Right ventricle myocardium inferior (tissue), 1 donor: ENCODE results near the gene MOB3B. TPM values are rescaled to one million over a fixed set of nuclear protein-coding genes. Genes with fewer than 3 reads are reported as not detected.

Experiments used
- ATAC-seq: fragments of 200-7000 bp; cut with Tn5 transposase; one replicate; pipeline ENCODE4 v1.9.1; 2020; ENCODE audit warnings: mild to moderate bottlenecking, moderate library complexity
- DNase-seq: peaks from one replicate; pipeline ENCODE4 v3.0.0; 2021; ENCODE audit errors: missing footprints
- intact Hi-C: fragments of 100-400 bp; cut with DNase I; formaldehyde crosslinking; loops from one replicate; pipeline ENCODE4 v1.11.0; 2022
- total RNA-seq: library from RNA; stranded (reverse); fragmentation: NEBNext Ultra II Directional; extraction: Animal tissue kit (Norgen Biotek cat#: 25700); gene quantifications from one replicate; pipeline ENCODE4 v1.2.1, GENCODE V29; 2021
- donor health status: DM: no; HTN: yes; CAD: no; lungs with severe emphysema.

The MOB3B gene
- total RNA-seq, 1 donor from 2014 or later: 1.5 TPM

DNA sequence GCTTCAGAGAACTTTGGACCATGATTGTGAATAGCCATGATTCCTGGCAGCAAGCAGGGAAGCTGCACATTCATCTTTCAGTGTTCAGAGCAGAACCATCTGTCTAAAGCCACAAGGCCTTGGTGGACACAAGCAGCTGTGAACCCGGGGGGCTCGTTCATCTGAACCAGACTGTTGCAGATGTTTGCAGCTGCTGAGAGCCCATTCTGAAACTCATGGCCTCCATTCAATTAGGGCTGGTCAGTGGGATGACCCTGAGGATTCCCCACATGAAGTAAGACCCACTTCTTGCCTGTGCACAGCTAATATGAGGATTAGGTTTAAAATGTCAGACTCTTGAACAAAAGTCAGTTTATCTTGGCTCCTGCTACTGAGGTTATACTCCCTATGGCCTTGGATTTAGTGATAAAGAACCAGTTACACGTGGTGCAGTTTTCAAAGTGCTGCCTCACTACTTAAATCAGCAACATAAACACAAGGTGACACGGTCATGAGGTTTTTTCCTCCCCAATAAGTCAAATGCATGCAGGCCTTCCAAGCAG, 115.3 kb downstream of the MOB3B start:
- intact Hi-C loops: loop anchor here (5.0 to 10.0 kb wide), 2 partner anchors 49 to 113 kb away; partner anchors contain the start of gene MOB3B
- ATAC-seq (peak; percentile 86), DNase-seq (peak; percentile 61)

DNA sequence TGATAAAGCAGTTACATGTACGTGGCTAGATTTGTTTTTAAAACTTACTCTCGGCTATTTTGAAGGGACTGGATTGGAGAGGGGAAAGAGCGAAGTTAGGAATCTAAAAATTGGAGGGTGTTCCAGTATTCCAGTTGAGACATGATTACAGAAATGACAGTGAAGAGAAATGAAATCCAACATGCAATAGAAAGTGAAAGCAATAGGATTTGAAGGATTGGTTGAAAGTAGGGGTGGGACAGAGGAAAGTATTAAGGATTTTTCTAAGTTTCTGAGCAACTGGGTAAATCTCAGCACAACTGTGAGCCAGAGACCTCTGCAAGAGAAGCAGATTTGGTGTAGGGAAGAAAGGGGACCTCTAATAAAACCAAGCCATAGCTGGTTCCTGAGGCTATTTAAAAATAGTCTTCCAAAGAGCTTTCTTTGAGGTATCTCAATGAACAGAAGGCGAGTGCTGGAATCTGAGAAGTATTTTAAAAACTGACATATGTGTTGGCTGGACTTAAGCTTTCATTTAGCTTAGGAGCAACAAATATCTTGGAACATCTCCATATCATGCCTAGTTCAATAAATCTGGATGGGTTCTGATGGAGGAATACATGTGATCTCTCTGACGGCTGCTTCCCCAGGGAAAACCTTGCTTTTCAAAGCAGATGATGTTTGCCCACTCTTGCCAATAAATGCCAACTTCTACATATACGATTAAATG, 115.9 kb downstream of the MOB3B start:
- ATAC-seq (peak; percentile 46), DNase-seq (no peak)
- intact Hi-C loops: loop anchor here (5.0 to 10.0 kb wide), 2 partner anchors 49 to 114 kb away; partner anchors contain the start of gene MOB3B

DNA sequence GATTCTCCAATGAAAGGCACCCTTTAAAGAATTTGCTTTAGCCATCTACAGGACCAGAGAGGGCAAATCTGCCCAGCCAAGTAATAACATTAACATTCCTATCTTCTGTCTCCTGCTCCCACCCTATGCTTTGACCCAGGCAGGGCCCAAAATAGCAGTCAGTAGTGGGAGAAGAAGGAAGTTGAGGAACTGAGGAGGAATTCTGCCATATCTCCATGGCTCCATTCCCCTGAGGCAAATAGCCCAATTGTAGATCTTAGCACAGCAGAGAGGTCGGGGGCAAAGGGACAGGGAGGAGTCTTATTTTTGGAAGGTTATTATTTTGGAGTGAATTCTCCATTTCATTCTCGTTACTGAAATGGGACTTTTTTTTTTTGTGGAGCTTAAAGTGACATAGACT, 116.7 kb downstream of the MOB3B start:
- intact Hi-C loops: loop anchor here (5.0 to 10.0 kb wide), 2 partner anchors 48 to 114 kb away; partner anchors contain the start of gene MOB3B
- peak; percentile 48 for ATAC-seq
- DNase-seq: no peak

DNA sequence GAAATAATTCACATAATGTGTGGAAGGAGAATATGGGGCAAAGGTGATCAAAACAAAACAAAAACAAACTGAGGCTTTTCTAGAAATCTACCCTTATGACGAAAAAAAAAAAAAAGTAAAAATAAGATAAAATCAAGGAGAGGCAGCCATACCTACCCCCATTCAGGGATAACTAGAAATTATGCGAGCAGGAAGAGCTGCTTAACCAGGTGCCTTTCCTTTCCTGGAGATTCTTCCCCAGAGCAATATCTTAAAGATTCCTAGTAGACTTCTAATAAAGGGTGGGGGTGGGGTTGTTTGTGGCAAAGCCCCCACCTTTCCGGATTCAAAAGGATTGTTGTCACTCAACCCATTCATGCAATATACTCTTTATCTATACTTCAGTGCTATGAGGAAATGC, 117.5 kb downstream of the MOB3B start:
- intact Hi-C loops: loop anchor here (5.0 to 10.0 kb wide), 2 partner anchors 47 to 115 kb away; partner anchors contain the start of gene MOB3B
- no peak for ATAC-seq
- DNase-seq: no peak

DNA sequence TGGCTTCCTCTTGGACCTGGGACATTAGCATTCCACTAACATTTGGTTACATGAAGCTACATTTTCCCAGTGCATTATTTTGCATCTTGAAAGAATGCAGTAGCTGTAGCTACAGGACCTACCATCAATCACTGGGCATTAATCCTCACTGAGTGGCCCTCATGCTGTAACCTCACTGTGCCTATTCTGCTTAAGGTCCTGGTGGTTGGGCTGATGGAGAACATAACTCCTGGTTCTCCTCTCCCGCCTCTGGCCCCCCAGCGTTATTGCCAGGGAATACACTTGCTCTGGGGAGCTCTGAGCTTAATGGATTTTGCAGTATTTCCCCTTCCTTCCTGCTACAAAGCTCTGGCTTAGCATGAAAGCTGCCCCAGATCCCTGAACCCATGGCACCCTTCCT, 121.1 kb downstream of the MOB3B start:
- no peak for ATAC-seq
- intact Hi-C loops: no loop called here

DNA sequence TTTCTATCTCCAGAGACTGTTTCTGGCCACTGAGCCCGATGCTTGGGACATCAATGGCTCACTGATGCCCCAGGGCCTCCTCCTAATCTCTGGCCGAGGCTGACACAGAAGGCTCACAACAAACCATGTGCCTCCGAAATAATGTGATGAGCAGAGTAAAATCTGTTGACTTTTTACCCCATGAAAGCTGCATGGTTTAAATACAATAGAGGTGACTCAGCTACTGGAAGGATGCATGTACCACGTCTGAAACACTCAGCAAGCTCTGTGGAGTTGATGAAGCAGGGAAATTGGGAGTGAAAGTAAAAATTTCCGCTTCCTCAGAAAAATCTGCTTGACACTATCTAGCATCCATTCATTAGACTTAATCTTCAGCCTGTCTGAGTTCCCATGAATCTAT, 121.6 kb downstream of the MOB3B start:
- intact Hi-C loops: no loop called here
- ATAC-seq (no peak), DNase-seq (no peak)

More for the DNA sequence above, 121.1 kb downstream of the MOB3B start:
- DNase-seq: no peak

DNA sequence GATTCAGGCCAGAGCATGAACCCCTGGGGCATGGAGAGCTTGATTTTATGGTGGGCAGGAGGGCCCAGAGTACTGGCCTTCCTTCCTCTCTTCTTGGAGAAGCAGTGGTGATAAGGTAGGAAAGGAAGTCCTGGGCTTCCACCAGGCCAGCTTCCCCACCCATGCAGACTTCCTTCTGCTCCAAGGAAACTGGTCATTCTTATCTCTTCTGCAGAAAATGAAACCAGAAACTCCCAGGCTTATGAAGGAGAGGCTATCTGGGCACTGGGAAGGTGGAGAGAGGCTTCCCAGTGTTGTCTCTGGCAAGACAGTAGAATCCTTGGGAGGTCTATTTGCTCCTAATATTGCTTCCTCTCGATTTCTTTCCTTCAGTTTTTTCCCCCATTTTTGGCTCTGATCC, 122.1 kb downstream of the MOB3B start:
- ATAC-seq (no peak), DNase-seq (no peak)
- intact Hi-C loops: no loop called here

DNA sequence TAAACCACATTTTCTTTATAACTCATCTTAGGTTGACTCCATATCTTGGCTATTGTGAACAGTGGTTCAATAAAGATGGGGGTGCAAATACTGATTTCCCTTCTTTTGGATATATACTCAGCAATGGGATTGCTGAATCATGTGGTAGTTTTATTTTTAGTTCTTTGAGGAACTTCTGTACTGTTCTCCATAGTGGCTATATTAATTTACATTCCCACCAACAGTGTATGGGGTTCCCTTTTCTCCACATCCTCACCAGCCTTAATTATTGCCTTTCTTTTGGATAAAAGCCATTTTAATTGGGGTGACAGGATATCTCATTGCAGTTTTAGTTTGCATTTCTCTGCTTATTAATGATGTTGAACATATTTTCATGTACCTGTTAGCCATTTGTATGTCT, 125.0 kb downstream of the MOB3B start:
- ATAC-seq (no peak), DNase-seq (no peak)
- intact Hi-C loops: no loop called here

DNA sequence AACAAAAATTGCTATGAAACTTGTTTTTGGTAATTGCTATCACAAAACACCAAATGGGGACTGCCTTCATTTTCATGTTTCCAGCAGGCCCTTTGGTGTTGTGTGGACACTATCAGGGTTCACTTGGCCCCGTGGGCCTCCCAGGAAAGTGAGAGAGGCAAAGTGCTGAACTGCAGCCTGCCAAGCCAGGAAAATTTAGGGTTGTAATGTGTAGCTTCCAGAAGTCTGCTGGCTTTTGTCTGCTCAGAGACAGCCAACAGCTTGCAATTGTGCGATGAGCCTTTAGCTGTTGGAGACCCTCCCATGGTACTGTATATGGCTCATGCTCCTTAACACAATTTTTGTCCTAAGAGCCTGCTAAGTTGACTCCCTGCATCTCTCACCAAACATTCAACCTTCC, 127.0 kb downstream of the MOB3B start:
- intact Hi-C loops: no loop called here
- no peak for ATAC-seq
- no peak for DNase-seq

DNA sequence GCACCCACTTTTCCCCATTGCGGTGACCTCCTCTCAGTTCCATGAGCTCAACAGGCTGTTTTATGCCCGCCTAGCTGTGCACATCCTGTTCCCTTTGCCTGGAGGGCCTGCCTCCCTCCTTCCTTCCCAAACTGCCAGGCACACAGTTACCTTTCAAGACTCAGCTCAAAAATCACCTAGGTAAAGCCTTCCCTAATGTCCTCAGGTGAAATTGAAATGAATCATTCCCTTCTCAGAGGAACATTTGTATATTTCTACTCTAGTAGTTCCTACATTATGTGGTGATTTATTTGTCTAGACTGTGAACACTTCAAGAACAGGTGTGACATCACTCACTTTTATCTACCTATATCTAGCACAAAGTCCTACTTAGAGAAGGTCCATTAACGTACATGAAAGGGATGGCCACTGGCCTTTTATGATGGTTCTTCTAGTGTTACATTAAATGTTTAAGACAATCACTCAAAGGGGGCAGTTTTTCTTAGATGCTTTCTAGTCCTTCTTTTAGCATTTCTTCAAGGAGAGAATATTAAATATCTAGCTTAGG, 129.2 kb downstream of the MOB3B start:
- intact Hi-C loops: no loop called here
- no peak for DNase-seq
- ATAC-seq: no peak

DNA sequence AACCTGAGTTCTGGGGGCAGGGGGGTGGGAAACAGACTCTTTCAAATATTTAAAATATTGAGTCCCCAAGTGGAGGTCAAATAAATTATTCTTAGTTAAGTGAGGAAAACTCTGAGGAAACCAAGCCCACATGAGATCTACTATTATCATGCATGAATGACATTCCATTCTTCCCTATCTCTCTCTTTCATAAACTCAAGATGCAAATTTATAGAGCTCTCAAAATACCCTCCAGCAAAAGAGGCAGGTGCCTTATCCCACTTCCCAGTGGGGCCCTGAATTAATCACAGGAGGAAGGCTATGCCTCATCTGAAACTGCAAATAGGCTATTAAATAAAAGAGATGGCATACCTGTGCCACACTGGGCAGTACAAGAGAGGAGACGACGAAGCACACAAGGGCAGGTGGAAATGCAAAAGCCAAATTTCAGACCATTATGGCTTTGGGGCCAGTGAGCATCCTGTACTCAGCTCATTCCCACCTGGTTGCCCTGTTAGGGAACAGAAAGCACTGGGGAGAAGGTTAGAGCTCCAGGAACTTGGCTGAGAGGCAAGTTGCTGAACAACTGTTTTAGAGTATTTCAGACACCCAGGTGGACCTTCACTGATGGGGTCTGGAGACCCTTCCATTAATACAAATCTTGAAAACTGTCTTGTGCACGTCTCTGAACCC, 130.5 kb downstream of the MOB3B start:
- no peak for DNase-seq
- intact Hi-C loops: no loop called here

DNA sequence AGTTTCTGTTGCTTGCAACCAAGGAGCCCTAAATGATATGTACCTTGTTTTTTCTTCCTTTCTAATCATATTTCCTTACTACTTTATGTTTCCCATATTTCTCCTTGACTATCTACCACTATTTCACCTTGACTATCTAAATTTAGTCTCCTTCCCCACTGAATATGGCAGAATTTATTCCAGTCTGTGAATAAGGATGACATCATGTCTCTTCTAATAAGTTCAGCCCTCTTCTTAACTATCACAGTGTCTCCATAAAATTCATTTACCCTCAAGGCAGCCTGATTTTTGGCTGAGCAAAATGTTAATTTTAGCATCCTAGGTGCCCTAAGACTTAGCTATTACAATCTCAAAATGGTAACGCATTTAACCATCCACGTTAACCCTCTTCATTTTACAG, 133.1 kb downstream of the MOB3B start:
- ATAC-seq (no peak), DNase-seq (no peak)
- intact Hi-C loops: no loop called here

More for the DNA sequence above, 130.5 kb downstream of the MOB3B start:
- ATAC-seq: no peak

DNA sequence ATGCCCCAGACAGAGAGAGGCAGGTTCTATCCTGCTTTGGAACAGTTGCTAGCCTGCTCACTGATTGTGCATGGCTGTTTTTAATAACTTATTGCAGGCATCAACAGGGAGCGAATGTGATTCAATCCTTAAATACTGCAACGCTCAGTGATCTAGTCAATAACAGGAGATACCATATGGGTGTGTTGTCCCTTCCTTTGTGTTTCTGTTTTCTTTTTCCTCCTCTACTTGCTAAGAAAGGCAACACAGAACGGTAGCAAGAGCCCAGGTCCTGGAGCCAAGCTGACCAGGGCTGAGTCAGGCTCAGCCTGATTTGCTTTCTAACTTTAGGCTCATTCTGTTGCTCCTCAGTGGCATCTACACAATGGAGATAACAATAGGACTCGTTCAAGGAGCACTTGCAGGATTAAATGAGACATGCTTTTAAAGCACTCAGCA, 134.1 kb downstream of the MOB3B start:
- no peak for DNase-seq
- ATAC-seq: no peak
- intact Hi-C loops: no loop called here

DNA sequence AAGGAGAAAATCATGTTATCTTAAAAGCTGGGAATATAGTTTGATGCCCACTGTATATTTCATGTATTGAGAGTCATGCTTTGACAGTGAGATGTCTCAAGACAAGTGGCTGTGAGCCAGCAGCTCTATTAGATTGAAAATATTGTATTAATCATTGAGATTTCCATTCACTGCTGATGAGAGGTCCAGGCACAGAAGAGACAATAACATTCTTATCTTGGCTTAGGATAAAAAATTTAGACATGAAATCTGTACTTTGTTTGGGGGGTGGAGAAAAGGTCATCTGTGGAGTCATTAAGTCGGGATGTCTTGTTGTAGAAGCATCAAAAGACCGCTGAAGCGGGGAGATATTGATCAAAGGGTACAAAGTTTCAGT, 134.8 kb downstream of the MOB3B start:
- intact Hi-C loops: no loop called here
- ATAC-seq: no peak
- no peak for DNase-seq

DNA sequence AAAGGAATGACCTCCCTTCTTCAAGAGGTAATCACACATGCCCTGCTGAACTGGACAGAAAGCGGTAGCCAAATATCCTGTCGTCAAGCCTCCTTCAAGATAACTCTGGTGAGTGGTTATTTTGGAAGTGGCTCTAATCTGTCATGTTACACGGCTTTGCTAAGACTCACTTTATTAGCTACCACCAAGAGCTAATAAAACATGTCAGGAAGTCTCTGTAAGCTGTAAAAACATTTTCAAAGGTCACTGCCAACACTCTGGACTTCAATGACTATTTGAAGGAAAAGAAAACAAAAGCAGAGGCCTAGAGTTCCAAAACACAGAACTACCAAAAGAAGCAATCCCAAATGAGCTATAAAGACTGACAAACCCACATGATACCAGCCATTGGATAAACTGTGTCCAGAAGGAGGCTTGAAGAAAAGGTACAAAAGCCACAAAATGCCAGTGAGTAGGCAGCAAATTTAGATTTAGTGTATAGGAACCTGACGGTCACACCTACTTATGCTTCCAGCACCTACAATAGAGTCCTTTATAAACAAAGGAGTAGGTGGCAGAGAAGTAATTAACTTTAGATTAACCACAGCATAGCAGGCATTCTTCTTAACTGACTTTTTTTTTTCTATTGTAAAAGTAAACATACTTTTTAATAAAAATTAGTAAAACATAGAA, 135.3 kb downstream of the MOB3B start:
- no peak for ATAC-seq

DNA sequence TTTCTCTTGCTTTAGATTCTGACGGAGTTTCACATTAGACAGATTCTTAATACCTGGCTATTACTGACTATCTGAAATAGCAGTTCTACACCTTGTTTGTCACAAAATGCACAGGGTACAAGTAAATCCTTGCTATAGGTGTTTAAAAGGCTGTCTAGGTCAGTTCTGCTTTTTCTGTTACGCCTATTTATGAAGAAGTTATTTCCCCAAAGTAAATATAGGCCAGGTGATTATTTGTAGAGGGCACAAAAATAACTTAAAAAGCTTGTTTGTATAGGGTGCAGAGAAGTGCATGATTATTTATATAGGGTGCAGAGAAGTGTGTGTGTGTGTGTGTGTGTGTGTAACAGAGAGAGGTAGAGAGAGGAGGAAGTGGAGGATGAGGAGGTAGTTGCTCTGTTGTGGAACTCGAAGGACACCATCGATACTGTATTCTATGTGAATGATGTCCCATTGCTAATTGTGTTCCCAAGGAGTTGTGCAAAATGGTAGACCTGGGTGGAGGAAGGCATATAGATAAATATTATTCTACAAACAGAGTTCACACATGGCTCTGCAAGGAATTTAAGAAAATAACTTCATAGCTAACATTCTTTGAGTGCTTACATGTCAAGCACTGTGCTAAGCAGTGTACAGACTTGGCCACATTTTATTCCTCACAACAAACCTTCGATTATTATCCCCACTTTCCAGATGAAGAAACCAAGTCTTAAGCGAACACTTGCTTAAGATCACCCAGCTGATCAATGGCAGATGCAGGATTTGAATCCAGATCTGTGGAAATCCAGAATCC, 136.4 kb downstream of the MOB3B start:
- ATAC-seq: no peak
- intact Hi-C loops: no loop called here

More for the DNA sequence above, 135.3 kb downstream of the MOB3B start:
- DNase-seq: no peak
- intact Hi-C loops: no loop called here

DNA sequence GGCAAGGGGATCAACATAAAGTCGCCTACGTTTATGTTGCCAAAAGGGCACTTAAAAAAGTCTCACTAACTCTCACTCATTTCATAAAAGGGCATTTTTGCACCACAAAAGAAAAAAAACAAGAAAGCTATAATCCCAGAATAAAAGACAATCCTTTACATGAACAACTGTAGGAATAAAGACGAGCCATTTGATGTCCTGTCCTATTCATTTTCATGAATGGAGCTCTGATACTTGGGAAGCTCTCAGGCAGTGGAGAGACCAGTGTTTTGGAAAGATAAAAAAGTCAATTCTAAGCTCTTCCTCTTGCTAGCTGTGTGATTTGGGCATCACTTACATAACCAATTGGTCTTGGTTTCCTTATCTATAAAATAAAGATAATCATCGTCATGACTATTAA, 137.2 kb downstream of the MOB3B start:
- ATAC-seq: no peak
- intact Hi-C loops: no loop called here
- no peak for DNase-seq

More for the DNA sequence above, 136.4 kb downstream of the MOB3B start:
- DNase-seq: no peak
